DMS79 treated with DMSO at 0.1 percent for 48 hours (cell line): ENCODE measurements around the gene DNAJC4.

Source experiments
- DNase-seq: peaks from one replicate; lab custom pipeline; 2025; lab: John Stamatoyannopoulos, UW

The DNAJC4 gene

GRCh38 chr11:64208796-64209562, 21.4 kb upstream of the DNAJC4 start:
- DNase-seq: no peak

GRCh38 chr11:64209563-64209843, 20.8 kb upstream of the DNAJC4 start:
- DNase-seq: no peak

DNA sequence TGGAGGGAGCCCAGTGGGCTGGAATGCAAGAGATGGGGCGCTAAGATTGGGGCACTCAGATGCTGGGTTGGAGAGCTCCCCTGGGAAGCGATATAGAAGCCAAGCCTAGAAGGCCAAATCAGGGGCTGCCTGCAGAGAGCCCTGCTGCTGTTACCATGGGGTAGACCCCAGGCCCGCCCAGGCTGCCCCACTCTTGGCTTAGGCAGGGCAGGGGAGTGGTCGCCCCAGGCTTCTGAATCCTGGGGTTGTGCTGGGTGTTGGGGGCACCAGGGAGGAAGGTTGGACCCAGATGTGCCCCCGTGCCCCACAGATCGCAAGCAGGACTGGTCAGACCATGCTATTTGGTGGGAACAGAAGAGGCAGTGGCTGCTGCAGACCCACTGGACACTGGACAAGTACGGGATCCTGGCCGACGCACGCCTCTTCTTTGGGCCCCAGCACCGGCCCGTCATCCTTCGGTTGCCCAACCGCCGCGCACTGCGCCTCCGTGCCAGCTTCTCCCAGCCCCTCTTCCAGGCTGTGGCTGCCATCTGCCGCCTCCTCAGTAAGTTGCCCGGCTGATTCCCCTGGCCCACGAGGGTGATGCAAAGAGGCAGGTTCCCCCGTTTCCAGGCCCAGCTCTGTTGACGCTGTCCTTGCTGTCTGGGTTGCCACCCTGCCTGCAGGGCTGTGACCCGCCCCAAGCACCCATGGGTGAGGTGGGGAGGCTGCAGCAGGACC, 19.9 kb upstream of the DNAJC4 start:
- DNase-seq: no peak

DNA sequence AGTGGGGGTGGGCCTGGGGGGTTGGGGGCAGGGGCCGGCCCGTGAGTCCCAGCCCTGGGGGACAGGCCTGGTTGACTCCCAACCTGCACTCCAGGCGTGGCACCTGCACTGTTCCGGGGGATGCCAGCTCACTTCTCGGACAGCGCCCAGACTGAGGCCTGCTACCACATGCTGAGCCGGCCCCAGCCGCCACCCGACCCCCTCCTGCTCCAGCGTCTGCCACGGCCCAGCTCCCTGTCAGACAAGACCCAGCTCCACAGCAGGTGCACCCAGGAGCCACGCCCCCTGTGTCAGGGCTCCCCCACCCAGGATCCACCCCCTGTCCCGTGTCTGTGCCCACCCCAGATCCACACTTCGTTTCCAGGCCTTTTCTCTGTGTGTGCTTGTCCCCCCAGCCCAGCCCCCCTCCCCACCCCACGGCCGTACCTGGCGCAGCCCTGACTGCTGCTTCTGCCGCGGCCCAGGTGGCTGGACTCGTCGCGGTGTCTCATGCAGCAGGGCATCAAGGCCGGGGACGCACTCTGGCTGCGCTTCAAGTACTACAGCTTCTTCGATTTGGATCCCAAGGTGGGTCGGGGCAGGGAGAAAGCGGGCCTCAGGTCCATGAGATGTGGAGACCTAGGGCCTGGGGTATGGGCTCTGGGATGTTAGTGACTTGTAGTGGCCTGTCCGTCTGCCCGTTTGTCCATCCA, 19.0 kb upstream of the DNAJC4 start:
- DNase-seq: no peak

DNA sequence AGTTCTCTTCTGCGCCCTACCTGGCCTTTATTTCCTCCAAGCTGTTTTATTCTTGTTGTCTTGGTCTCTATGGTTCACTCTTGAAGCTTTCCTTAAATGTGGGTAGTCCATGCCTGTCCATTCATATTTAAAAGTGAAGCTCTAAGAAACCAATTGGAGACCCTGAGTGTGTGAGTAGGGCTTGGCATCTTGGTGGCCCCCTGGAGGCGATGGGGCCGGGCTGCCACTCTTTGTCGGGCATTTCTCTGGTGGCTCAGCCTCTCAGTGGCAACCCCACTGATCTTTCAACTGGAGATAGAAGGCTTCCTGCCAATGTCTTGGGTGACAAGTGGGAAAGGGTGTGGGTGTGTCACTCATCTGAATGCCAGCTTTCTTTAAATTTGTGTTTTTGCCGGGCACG, 13.5 kb upstream of the DNAJC4 start:
- no peak for DNase-seq

GRCh38 chr11:64218628-64219353, 11.6 kb upstream of the DNAJC4 start:
- no peak for DNase-seq

DNA sequence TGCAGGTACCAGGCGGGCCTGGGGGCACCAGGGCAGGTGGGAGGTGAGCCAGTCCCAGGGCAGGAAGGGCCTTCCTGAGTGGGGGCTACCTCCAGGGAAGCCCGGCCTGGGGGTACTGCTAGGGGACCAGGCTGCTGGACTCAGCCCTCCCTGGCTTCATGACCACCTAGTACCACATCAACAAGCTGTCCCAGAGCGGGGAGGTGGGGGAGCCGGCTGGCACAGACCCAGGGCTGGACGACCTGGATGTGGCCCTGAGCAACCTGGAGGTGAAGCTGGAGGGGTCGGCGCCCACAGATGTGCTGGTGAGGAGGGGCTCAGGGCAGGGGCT, 11.0 kb upstream of the DNAJC4 start:
- DNase-seq: no peak

GRCh38 chr11:64219755-64220154, 10.6 kb upstream of the DNAJC4 start:
- no peak for DNase-seq

DNA sequence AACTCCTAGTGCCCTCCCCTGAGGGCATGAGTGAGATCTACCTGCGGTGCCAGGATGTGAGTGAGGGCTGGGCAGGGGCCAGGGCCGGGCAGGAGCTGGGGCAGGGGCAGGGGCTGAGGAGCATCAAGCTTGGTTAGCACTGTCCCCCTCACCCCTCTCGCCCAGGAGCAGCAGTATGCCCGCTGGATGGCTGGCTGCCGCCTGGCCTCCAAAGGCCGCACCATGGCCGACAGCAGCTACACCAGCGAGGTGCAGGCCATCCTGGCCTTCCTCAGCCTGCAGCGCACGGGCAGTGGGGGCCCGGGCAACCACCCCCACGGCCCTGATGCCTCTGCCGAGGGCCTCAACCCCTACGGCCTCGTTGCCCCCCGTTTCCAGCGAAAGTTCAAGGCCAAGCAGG, 10.1 kb upstream of the DNAJC4 start:
- no peak for DNase-seq

GRCh38 chr11:64220798-64221197, 9.6 kb upstream of the DNAJC4 start:
- no peak for DNase-seq

- DNase-seq: peak; percentile 29
Measured at GRCh38 chr11:64222651-64223000, 7.7 kb upstream of the DNAJC4 start.

GRCh38 chr11:64223001-64223651, 7.2 kb upstream of the DNAJC4 start:
- no peak for DNase-seq

DNA sequence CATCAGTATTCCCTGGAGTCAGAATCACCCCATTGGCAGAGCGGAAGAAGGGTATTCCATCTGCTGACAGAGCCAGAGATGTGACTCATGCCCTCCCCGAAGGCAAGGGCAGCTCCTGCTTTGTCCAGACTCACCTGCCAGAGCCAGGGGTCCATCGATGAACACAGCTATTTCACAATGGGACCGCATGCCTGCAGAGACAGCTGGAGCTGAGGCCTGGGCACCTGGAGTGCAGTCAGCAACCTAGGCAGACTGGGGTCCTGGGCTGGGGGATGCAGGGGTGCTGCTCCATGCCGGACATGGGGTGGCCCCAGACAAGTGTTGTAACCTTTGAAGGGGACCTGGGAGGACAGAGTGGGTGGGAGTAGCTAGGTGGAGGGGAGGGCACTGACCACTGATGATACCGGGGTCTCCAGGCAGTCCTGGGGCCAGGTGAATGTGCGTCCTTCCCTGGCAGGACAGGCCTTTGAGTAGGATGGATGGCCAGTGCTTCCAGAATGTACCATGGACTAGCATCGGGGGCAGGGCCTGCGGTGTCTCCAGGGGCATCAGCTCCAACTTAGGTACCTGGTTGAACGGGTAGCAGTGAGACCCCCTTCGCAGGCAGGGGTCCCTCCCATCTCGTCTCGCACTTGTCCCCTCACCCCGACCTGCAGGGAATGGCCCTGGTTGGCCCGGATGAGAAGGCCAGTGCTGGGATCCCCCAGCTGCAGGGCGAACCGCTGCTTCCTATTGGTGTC, 6.0 kb upstream of the DNAJC4 start:
- DNase-seq: no peak

DNA sequence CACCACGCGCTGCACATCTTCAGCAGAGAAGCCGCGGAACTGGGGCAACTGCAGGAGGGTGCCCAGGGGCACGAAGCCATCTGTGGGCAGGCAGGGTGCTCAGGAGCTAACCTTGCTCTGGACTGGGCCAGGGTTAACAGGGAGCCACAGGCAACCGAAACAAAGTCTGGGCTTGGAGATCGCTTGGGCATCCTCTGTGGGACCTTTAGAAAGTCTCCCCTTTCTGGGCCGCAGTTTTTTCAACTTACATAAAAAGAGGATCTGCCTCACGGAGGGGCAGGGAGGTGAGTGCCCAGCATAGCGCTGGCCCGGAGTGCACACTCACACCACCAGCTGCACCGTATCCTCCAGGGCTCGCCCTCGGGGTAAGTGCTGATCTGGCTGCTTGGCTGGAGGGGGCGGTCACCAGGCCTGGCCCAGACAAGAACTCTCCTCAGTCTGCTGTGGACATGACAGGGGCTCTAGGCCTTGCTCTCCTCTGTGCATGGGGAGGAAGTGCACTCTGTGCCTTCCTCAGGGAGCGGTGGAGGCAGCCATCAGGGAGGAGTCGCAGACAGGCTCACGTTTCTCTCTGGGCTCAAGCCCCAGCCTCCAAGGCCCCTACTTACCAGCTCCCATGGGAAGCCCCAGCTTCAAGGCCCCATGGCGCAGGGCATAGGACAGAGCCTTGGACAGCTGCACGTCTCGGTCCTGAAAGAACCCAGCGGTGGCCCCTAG, 5.3 kb upstream of the DNAJC4 start:
- DNase-seq: no peak

DNA sequence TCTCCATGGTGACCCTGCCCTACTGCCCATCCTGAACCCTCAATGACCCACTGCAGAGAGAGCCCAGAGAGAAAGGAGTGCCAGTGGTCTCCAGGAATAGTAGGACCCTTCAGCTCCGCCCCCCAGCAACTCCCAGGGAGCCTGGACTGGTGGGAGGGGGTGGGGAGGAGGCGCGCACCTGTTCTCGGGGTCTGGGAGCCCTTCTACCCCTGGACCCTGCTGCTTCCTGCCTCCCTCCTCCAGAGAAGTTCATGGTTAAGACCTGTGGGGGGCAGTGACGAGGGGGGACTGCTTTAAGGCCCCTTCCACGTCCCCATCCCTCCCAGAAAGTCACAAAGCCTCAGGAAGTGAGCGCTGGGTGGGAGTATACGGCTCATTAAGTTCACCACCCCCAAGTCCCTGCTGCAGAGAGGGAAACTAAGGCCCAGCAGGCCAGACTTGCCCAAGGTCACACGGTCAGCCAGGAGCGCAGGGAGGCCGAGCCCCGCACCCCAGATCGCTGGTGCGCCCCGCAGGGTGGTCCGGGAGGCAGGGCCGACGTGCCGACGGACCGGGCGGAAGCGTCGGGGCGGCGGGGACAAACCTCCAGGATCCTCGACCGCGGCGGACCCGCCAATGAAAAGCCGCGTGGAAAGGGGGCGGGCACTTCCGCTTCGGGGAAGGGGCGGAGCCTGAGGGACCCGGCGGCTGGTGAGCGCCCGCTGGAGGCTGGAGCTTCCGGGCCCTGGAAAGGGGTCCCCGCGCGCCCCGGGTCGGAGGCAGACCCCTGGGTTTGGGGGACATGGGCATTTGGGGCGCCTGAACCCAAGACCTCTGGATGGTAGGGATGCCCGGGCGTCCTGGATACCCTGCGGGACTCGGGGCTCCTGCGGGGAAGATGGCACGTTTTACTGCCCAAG, 4.5 kb upstream of the DNAJC4 start, which contains the start of the genes NUDT22 and TRPT1:
TSS of gene NUDT22 (plus strand) at position 667 of the 899 bp plus-strand sequence. CDS start 379 bp downstream, outside the sequence.
TSS of gene TRPT1 (minus strand) at position 579 of the 899 bp plus-strand sequence. CDS start at position 253, 326 bp downstream.
- peak; percentile 79 for DNase-seq

DNA sequence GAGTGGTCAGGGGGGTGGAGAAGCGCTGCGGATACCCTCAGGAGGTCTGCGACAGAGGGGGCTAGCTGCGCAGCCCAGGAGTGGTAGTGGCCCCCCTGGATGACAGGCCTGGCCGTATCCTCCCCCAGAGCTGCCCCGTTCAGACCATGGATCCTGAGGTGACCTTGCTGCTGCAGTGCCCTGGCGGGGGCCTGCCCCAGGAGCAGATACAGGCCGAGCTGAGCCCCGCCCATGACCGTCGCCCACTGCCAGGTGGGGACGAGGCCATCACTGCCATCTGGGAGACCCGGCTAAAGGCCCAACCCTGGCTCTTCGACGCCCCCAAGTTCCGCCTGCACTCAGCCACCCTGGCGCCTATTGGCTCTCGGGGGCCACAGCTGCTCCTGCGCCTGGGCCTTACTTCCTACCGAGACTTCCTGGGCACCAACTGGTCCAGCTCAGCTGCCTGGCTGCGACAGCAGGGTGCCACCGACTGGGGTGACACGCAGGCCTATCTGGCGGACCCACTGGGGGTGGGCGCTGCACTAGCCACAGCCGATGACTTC, 3.8 kb upstream of the DNAJC4 start:
- peak; percentile 86 for DNase-seq

DNA sequence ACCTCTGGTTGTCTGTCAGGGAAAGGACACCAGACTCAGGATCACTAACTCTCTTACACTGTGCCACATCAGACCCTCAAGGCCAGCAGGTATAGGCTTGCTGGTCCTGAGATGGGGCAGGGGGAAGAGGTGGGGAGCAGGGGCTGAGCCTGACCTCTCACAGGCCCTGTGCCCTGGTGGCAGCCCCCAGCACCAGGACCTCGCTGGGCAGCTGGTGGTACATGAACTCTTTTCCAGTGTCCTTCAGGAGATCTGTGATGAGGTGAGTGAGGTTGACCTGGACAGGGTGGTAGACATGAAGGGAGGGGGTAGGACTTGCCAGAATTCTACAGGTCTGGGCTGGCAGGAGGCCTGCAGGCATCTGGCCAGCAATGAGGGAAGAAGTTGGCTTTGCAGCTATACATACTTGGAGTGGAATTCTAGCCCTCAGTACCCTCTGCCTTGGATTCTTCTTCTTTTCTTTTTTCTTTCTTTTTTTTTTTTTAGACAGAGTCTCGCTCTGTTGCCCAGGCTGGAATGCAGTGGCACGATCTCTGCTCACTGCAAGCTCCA, 2.9 kb upstream of the DNAJC4 start:
- no peak for DNase-seq

DNA sequence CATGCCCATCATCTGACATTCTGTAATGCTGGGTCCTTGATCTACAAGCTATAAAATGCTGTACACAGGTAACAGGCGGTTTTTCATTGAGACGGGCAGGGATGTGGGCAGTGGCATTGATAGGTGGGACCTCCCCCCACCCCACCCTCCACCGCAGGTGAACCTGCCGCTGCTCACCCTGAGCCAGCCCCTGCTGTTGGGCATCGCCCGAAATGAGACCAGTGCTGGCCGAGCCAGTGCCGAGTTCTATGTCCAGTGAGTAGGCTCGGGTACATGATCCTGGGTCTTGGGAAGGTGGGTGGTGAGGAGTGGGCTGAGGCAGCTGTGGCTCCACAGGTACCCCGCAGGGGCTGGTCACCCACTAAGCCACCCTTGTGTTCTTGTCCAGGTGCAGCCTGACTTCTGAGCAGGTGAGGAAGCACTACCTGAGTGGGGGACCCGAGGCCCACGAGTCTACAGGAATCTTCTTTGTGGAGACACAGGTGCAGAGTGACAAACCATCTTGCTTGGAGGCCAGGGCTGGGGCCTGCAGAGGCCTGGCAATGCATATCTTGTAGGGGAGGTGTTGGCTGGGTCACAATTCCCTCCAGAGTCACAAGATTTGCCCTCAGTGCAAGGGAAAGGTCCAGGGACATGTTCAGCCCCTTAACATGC, 1.1 kb upstream of the DNAJC4 start:
- no peak for DNase-seq
